ENCODE data around the gene MED4. TPM values are rescaled to one million over a fixed set of nuclear protein-coding genes. Genes with fewer than 3 reads are reported as not detected.
A peak's percentile ranks its signal among the peaks of the same experiment; 100 is the strongest.

MED4 gene
- total RNA-seq: 50.8 TPM
- 54.3 TPM for polyA plus RNA-seq (ENCODE audit: insufficient read depth, low read depth, low replicate concordance)
- long read RNA-seq, donor 1, transcript MED4-201 (7 exons, 2,022 nt): major isoform, 21 of 69 reads
- long read RNA-seq, donor 1, transcript MED4-202 (7 exons, 931 nt): minor isoform, 7 of 69 reads
- long read RNA-seq, donor 1, partial matches to known transcripts: 41 of 69 reads
- long read RNA-seq, donor 1, other reads (novel, unspliced or antisense): 0 of 69 reads
- long read RNA-seq, donor 2, transcript MED4-201 (7 exons, 2,022 nt): major isoform, 25 of 69 reads
- long read RNA-seq, donor 2, partial matches to known transcripts: 42 of 69 reads
- long read RNA-seq, donor 2, other reads (novel, unspliced or antisense): 0 of 69 reads
- long read RNA-seq, donor 3, transcript MED4-201 (7 exons, 2,022 nt): major isoform, 38 of 88 reads
- long read RNA-seq, donor 3, transcript MED4-202 (7 exons, 931 nt): minor isoform, 6 of 88 reads
- long read RNA-seq, donor 3, partial matches to known transcripts: 43 of 88 reads
- long read RNA-seq, donor 3, other reads (novel, unspliced or antisense): 0 of 88 reads
- long read RNA-seq, donor 4, transcript MED4-201 (7 exons, 2,022 nt): major isoform, 30 of 46 reads
- long read RNA-seq, donor 4, partial matches to known transcripts: 12 of 46 reads
- long read RNA-seq, donor 4, other reads (novel, unspliced or antisense): 0 of 46 reads
- long read RNA-seq, donor 5, partial matches to known transcripts: 0 of 3 reads
- long read RNA-seq, donor 5, other reads (novel, unspliced or antisense): 0 of 3 reads
- long read RNA-seq, donor 6, transcript MED4-201 (7 exons, 2,022 nt): major isoform, 61 of 154 reads
- long read RNA-seq, donor 6, transcript MED4-202 (7 exons, 931 nt): minor isoform, 9 of 154 reads
- long read RNA-seq, donor 6, partial matches to known transcripts: 84 of 154 reads
- long read RNA-seq, donor 6, other reads (novel, unspliced or antisense): 0 of 154 reads
- long read RNA-seq, donor 7, transcript MED4-202 (7 exons, 931 nt): minor isoform, 21 of 75 reads
- long read RNA-seq, donor 7, transcript MED4-201 (7 exons, 2,022 nt): major isoform, 36 of 75 reads
- long read RNA-seq, donor 7, partial matches to known transcripts: 3 of 75 reads
- long read RNA-seq, donor 7, other reads (novel, unspliced or antisense): 15 of 75 reads
- long read RNA-seq, donor 8, transcript MED4-202 (7 exons, 931 nt): minor isoform, 6 of 3,152 reads
- long read RNA-seq, donor 8, transcript MED4-201 (7 exons, 2,022 nt): major isoform, 20 of 3,152 reads
- long read RNA-seq, donor 8, partial matches to known transcripts: 3,118 of 3,152 reads
- long read RNA-seq, donor 8, other reads (novel, unspliced or antisense): 7 of 3,152 reads
- long read RNA-seq, donor 9, transcript MED4-201 (7 exons, 2,022 nt): major isoform, 13 of 40 reads
- long read RNA-seq, donor 9, transcript MED4-202 (7 exons, 931 nt): minor isoform, 5 of 40 reads
- long read RNA-seq, donor 9, partial matches to known transcripts: 22 of 40 reads
- long read RNA-seq, donor 9, other reads (novel, unspliced or antisense): 0 of 40 reads
- long read RNA-seq, donor 10, transcript MED4-201 (7 exons, 2,022 nt): major isoform, 17 of 3,298 reads
- long read RNA-seq, donor 10, partial matches to known transcripts: 3,270 of 3,298 reads
- long read RNA-seq, donor 10, other reads (novel, unspliced or antisense): 7 of 3,298 reads

DNA sequence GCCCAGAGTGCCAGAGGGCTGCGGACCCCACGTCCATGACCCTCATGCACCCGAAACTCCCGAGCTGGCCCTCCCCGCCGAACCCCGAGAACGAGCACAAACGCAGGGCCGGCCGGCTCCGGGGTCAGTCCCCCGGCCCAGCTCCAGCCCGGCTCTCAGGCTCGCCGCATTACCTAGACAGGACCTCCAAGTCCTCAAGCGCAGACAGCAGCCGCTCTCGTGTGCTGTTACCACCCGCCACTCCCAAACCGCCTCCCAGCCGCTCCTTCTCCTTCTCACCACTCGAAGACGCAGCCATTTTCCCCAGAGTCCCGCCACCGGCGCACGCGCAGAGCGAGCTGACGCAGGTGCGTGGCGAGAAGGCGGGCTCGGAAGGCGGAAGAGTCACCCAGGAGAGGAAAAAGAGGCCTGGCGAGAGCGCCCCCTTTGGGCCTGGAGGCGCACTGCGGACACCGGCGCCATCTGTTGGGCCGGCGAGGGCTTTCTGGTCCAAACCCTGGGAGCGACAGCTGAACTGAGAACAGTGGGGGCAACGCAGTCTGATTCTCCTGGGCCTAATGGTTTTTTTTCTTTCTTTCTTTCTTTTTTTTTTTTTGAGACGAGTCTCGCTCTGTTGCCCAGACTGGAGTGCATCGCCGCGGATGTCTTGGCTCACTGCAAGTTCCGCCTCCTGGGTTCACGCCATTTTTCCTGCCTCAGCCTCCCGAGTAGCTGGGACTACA is at the start of gene MED4:
Gene MED4, minus strand, starts transcription at position 324 of the 722 bp plus-strand sequence. Its CDS starts 26 bp downstream, at position 298.
- peak within 1 kb of the TSS; percentile 44 to 95 (median 94) for H3K9ac ChIP-seq (ENCODE audit: low read length in 3 of 3)
- H3K4me3 ChIP-seq (ENCODE audit: low read length in 3 of 3): peak within 1 kb of the TSS; percentile 86 to 96 (median 93)
- TF ChIP-seq, protein P1, sequence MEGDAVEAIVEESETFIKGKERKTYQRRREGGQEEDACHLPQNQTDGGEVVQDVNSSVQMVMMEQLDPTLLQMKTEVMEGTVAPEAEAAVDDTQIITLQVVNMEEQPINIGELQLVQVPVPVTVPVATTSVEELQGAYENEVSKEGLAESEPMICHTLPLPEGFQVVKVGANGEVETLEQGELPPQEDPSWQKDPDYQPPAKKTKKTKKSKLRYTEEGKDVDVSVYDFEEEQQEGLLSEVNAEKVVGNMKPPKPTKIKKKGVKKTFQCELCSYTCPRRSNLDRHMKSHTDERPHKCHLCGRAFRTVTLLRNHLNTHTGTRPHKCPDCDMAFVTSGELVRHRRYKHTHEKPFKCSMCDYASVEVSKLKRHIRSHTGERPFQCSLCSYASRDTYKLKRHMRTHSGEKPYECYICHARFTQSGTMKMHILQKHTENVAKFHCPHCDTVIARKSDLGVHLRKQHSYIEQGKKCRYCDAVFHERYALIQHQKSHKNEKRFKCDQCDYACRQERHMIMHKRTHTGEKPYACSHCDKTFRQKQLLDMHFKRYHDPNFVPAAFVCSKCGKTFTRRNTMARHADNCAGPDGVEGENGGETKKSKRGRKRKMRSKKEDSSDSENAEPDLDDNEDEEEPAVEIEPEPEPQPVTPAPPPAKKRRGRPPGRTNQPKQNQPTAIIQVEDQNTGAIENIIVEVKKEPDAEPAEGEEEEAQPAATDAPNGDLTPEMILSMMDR (IDR thresholded peaks at IDR 0.05; ENCODE audit: borderline replicate concordance, extremely low read depth, insufficient read depth): peak; percentile 96
- DNase-seq: peak; percentile 96 to 98 (median 97)
- FAIRE-seq: peak; percentile 8
- no peaks in the 10 kb centered on the region for H3K9me3 ChIP-seq (ENCODE audit: control insufficient read depth in 2 of 3, insufficient read depth in 1 of 3, low read length in 3 of 3)
- H3K4me1 ChIP-seq (ENCODE audit: control insufficient read depth in 2 of 3, insufficient read depth in 2 of 3, low read depth in 1 of 3, low read length in 3 of 3): peaks cover 3 to 34% (median 11%) of the 10 kb centered on the region in 3 donors
- no peaks in the 10 kb centered on the region for H3K27me3 ChIP-seq (ENCODE audit: control insufficient read depth, insufficient read depth, low read length)
- intact Hi-C loops (cut with DNase I): no loop called here
- peak within 1 kb of the TSS; percentile 59 to 82 for H3K27ac ChIP-seq (ENCODE audit: low read depth in 2 of 2, low read length in 2 of 2)
- no peaks in the 10 kb centered on the region for H3K36me3 ChIP-seq (ENCODE audit: control insufficient read depth in 2 of 3, insufficient read depth in 3 of 3, low read length in 3 of 3)

GRCh38 chr13:48144413-48145035 is 49.6 kb upstream of the MED4 start:
- Histone ChIP-seq H3K36me3 (ENCODE audit: control insufficient read depth in 2 of 3, insufficient read depth in 3 of 3, low read length in 3 of 3) (no peaks in the 10 kb centered on the region), H3K4me3 (ENCODE audit: low read length in 3 of 3) (no peak overlapping the region), H3K27me3 (ENCODE audit: control insufficient read depth, insufficient read depth, low read length) (no peaks in the 10 kb centered on the region), H3K4me1 (ENCODE audit: control insufficient read depth in 2 of 3, insufficient read depth in 2 of 3, low read depth in 1 of 3, low read length in 3 of 3) (peaks cover 0 to 4% (median 2%) of the 10 kb centered on the region in 3 donors), H3K9ac (ENCODE audit: low read length in 3 of 3) (no peak overlapping the region), H3K27ac (ENCODE audit: low read depth in 2 of 2, low read length in 2 of 2) (peak overlapping the region in 1 of 2 donors; percentile 27), H3K9me3 (ENCODE audit: control insufficient read depth in 2 of 3, insufficient read depth in 1 of 3, low read length in 3 of 3) (no peaks in the 10 kb centered on the region)
- TF ChIP-seq, protein P1 (IDR thresholded peaks at IDR 0.05; ENCODE audit: borderline replicate concordance, extremely low read depth, insufficient read depth): no peak
- FAIRE-seq (peak; percentile 6), DNase-seq (peak in 1 of 5 donors; percentile 59)
- intact Hi-C loops (cut with DNase I): no loop called here
